NCI-H2029 (cell line): ENCODE data around the gene ZC3H18.

Source experiments
- DNase-seq: peaks from one replicate; lab custom pipeline; 2025; lab: John Stamatoyannopoulos, UW

Gene ZC3H18

DNA sequence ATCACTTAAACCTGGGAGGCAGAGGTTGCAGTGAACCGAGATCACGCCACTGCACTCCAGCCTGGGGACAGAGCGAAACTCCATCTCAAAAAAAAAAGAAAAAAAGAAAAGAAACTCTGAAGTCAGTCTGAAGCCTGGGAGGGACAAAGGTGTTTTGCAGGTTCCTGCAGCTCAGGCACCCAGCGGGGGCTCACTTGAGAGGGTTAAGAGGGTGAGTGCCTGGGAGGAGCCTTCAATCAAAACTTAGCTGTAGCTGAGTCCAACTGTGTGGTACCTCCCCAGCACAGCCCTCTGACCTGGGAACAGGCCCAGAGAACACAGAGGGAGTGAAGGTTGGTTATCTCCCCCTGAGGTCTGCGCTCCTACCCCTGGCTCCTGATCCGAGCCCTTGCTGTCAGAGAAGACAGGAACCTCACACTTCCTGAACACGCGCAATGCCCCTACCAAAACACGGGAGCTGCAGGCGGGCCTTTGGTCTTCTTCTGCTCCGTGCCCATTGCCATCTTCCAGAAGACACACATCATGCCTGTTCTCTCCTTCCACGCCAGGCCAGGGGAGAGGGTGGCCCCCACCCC lies 20.4 kb upstream of the ZC3H18 start:
- DNase-seq: no peak

DNA sequence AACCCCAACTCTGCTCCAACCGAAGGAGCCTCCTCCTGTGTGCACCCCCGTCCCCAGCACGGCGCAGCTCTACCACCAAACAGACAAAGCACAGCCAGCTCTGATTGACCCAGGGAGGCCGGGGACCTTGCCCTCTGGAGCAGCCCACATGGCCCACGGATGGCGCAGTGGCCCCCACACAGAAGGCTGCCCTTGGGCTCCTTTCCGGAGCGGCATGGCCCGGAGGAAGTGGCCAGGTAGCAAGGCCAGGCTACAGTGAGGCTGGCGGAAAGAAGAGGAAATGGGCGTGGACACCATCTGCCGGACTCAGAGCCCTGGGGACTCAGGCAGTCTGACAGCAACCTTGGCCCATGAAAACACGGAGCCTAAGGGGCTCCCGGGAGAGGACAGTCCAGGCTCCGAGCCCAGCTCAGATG lies 19.9 kb upstream of the ZC3H18 start:
- DNase-seq: no peak

DNA sequence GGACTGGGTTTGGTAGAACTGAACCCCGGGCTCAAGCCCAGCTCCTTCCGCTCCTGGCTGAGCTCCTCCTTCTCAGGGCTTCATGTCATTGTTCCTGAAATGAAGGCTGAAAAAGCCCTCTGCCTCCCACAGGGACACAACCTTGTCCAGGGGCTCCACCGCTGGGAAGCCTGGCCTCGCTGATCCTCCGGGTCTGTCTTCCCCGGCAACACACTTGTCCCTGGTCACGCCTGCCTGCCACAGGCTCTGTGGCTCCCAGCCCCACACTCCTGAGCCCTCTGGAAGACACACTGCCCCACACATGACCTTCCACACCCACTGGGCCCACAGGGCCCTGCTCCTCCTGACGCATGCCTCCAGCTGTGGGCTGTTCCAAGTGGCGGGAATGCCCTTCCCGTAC lies 18.0 kb upstream of the ZC3H18 start:
- no peak for DNase-seq

DNA sequence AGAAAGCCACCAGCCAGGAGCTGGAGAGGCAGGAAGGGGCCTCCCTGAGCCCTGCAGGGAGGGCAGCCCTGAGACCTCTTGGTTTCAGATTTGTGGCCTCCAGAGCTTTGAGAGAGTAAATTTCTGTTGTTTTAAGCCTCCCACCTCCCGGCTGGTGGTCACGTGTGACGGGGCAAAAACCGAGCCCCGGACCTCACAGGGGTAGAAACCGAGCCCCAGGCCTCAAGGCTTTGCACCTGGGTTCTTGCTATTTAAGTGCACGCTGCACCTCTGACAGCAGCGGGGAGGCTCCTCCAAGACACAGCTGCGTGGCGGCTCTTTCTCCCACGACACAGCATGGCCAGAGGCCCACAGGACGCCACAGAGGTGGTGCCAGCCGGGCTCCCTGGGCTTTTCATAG lies 17.4 kb upstream of the ZC3H18 start:
- DNase-seq: no peak

DNA sequence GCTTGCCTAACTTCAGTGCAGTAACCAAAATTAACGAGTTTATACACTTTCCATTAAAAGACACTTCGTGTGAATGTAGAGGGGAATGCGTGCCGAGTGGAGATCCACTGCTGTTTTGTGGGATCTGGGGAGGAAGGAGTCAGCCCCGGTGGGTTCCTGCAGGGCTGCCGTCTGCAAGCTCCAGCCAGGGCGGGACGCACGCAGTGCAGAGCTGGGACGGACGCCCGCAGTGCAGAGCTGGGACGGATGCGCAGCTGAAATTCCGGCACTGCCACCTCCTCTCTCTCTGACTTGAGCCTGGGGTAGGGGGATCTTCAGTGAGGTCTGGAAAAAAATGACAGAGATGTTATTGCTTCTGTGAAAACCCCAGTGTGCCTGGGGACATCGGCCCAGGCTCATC lies 16.5 kb upstream of the ZC3H18 start:
- no peak for DNase-seq

DNA sequence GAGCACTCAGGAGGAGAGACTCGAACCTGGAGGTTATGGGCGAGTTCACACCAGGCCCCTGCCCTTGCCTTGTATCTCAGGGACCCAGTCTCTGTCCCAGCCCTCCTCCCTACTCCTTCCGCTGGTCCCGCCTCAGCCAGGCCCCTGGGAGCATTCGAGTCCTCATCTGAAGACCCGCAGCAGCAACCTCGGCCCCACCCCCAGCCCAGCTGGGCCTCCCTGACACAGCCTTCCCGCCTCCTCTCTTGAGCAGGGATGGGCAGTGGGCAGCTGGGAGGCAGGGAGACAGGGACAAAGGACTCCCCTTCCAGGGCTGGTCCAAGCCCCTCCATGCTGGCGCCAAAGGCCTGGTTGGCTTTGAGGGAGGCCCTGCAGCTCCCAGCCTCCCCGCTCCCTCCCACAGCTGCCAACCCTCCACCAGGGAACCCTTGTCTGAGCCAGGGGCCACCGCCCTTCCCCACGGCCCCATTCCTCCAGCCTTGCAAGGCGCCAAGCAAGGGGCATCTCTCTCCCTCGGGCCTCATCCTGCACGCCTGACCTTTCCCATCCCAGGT lies 15.4 kb upstream of the ZC3H18 start:
- DNase-seq: no peak

DNA sequence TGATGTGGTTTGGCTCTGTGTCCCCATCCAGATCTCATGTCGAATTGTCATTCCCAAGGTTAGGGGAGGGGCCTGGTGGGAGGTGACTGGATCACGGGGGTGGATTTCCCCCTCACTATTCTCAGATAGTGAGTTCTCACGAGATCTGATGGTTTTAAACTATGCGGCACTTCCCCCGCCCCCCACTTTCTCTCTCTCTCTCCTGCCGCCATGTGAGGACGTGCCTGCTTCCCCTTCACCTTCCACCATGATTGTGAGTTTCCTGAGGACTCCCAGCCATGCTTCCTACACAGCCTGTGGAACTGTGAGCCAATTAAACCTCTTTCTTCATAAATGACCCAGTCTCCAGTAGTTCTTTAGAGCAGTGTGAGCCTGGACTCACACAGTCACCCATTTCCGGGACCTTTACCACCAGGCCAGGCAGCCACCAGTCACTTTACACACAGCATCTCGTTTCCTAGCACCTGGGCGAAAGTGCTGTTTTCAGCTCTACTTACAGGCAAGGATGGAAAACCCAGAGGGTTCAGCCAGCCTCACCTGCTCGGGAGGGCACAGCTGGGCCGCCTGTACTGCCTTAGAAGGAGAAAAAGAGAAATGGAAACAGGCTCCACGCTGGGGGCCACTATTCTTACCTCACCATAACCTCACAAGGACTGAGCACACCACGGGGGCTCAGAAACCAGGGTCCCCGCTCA lies 13.8 kb upstream of the ZC3H18 start:
- DNase-seq: no peak

DNA sequence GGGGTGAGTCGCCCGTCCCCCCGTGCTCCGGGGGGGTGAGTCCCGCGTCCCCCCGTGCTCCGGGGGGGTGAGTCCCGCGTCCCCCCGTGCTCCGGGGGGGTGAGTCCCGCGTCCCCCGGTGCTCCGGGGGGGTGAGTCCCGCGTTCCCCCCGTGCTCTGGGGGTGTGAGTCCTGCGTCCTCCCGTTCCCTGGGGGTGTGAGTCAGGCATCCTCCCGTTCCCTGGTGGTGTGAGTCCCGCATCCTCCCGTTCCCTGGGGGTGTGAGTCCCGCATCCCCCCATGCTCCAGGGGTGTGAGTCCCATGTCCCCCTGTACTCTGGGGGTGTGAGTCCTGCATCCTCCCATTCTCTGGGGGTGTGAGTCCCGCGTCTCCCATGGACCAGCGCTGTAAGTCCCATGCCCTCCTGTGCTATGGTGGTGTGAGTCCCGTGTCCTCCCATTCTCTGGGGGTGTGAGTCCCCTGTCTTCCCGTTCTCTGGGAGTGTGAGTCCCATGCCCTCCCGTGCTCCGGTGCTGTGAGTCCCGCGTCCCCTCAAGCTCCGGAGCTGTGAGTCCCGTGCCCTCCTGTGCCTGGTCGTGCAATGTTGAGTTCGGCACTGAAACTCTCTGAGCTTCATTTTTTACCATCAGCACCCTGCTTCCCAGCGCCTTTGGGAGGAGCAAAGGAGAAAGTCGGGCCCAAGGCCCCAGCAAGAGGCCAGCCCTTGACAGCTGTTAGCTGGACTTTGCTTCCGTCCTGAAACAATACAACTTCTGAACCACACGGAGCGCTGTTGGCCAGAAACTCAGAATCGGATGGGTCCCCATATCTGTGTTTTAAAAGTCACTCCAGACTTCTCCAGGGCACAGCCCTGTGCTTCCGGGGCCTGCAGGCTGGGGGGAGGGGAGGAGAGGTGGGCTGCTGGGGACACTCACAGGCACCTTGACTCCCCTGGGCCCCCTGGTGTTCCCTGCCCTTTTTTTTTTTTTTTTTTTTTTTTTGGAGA lies 11.5 kb upstream of the ZC3H18 start:
- DNase-seq: peak; percentile 27

DNA sequence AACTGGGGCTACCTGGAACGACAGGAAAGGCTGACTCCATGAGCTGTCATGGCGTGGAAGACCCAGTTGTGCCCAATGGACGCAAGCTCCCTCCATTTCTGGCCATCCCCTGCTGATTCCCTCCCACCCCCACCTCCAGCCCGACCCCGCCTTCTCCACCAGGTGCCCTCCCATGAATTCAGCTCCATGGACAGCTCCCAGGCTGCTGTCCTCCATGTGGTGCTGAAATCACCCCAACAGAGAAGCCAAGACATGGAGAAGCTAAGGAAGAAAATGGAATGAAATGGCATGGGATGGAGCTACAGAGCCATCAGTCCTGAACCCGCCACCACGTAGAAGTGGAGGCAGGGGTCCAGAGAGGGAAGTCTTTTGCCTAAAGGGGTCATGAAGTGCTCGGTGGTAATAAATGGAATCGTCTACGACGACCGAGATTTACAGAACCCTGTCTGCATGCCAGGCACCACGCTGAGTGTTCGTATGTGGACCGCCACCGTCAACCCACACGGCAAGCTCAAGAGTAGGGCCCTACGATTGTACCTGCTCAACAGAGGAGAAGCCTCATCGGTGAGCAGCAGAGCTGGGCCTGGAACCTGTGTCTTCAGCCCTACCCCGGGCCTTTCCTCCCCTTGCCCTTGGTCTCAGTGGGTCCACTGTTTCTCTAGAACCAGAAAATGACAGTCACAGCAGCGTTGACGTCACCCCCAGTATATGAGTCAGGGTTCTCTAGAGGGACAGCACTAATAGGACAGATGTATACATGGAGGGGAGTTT lies 9.3 kb upstream of the ZC3H18 start:
- DNase-seq: no peak

DNA sequence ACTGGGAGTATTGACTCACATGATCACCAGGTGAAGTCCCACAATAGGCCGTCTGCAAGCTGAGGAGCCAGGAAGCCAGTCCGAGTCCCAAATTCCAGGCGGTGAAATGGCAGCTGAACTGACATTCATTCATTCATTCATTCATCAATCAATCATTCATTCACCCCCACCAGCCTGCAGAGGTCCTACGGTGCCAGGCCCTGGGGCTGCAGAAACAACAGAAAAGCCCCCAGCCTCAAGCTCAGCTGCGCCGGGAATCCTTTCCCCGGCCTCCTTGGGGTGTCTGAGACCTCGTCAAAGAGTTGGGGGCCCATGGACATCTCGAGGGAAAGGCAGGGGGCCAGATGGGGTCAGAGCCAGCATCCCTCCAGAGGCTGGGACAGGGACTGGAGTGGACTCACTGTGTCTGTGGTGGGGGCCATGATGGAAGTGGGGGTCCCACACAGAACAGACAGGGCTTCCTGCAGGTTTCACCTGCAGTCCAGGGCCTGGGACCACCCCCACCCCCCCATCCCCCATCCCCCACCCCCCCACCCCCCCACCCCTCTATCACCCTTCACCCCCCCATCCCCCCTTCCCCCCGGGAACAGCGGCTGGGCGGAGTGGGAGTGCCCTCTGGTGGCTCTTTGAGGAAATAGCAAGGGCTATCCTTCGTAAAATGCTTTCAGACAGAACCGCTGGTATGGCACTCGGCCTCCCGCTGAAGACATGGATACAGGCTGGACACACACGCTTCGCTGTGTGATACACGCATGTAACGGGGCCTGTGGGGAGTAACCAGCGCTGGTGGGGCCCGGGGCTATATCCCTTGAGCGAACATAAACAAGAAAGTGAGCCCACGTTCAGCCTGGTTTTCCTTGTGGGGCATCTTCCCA lies 8.5 kb upstream of the ZC3H18 start:
- no peak for DNase-seq

DNA sequence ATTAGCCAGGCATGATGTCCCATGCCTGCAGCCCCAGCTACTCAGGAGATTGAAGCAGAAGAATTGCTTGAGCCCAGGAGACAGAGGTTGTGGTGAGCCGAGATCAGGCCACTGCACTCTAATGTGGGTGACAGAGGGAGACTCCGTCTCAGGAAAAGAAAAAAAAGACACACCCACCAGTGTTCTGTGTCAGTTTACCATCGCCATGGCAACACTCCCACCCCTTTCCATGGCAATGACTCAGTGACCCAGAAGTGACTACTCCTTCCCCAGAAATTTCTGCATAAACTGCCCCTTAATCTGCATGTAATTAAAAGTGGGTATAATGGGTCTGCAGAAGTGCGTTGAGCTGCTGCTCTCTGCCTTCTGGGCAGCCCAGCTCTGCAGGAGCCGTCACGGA lies 4.0 kb upstream of the ZC3H18 start:
- no peak for DNase-seq

DNA sequence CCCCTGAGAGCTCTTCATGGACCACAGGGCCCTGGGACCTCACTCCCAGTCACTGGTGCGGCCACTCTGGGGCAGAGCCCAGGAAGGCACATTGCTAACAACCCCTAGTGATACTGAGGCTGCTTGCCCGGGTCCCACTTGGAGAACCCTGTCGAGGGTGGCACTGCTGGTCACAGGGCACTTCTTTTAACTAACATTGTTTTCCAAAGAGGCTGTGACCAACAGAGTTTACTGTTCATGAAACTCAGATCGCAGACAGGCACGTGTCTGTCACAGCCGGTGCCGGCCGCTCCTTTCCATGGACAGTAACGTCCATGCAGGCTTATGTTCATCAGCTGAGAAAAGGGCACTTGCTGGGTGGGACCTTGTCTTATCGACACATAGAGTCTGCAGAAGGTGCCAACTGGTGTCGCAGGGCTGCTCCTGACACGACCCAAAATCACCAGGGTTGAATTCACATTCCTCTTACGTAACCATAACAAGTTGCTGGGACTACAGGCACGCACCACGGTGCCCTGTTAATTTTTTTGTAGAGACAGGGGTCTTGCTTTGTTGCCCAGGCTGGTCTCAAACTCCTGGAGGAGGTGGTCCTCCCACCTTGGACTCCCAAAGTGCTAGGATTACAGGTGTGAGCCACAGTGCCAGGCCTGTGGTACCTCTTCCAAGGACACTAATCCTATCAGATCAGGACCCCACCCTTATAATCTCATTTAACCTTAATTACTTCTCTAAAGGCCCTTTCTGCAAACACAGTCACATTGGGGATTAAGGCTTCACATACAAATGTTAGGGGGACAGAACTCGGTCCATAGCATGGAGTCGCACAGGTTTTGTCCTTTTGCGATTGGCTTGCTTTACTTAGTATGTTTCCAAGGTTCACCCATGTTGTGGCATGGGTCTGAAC lies 1.2 kb upstream of the ZC3H18 start:
- no peak for DNase-seq

DNA sequence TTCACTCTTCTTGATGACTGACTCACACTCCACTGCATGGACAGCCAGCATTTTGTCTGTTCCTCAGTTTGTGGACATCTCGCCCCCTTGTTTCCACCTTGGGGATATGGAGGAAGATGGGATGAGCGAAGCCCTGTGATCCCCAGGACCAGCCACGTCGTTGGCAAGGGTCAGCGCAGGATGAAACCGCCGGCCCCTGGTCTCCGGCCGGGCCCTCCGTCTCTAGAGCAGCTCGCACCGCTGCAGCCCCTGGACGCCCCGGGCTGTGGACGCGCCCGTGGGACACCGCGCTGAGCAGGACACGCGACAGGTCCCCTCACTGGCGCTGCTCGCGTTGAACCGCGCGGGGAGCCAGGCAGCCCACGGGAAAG lies 604 bp upstream of the ZC3H18 start:
- no peak for DNase-seq

DNA sequence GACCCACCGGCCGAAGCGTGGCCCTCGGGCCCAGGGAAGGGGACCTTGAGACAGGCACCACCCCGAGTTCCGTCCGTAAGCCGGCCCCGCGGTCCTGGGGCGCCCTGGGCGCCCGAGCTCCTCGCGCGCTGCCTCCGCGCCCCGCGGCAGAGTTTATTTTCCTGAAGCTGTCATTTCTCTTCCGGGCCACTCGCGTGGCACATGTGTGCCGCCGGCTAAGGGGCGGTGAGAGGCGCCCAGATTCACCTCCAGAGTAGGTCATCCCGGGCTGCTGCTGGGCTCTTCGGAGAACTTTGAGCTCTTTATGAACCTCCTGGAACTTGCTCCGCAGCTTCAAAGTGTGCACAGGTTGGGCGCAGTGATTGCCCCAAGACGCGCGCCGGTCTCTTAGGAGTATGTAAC lies 489 bp downstream of the ZC3H18 start:
- no peak for DNase-seq

DNA sequence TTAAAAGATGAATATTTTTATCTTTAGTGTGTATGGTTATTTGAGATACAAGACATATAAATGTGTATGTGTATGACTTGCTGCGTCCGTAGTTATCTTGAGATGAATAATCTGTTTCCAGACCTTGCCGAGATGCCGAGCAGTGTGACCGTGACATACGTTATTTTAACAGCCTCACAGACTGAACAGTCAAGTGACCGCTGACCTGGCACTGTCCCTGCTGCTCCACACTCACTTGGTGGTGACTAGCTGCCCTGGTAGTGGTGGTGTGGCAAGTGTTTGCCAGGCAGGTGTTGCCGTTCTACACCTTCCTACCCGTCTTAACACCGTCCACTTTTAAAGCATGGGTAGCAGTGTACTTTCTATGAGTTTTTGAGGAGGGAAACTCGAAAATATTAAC lies 5.0 kb downstream of the ZC3H18 start:
- no peak for DNase-seq

DNA sequence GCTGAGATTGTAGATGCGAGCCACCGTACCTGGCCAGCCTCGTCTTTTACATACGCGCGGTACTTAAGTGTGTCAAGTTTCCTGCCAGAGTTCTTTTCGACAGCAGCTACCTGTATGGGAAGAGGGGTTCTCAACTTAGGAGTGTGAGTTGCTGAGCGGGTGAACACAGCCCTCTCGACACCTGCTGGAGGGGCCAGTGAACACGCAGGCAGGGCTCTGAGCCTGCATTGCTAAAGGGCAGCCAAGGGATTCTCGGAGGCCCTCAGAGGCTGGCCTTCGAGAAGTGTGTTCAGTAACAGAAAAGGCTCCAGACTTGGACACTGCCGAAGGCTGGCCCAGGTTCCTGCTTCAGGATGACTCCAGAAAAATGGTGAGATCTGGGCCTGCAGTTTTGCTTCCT lies 6.1 kb downstream of the ZC3H18 start:
- DNase-seq: no peak

DNA sequence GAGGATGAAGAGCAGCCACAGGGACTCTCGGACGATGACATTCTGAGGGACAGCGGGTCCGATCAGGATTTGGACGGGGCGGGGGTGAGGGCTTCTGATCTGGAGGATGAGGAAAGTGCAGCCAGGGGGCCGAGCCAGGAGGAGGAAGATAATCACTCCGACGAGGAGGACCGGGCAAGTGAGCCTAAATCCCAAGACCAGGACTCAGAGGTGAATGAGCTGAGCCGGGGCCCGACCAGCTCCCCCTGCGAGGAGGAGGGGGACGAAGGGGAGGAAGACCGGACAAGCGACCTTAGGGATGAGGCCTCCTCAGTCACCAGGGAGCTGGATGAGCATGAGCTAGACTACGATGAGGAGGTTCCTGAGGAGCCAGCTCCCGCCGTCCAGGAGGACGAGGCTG lies 7.0 kb downstream of the ZC3H18 start:
- no peak for DNase-seq

DNA sequence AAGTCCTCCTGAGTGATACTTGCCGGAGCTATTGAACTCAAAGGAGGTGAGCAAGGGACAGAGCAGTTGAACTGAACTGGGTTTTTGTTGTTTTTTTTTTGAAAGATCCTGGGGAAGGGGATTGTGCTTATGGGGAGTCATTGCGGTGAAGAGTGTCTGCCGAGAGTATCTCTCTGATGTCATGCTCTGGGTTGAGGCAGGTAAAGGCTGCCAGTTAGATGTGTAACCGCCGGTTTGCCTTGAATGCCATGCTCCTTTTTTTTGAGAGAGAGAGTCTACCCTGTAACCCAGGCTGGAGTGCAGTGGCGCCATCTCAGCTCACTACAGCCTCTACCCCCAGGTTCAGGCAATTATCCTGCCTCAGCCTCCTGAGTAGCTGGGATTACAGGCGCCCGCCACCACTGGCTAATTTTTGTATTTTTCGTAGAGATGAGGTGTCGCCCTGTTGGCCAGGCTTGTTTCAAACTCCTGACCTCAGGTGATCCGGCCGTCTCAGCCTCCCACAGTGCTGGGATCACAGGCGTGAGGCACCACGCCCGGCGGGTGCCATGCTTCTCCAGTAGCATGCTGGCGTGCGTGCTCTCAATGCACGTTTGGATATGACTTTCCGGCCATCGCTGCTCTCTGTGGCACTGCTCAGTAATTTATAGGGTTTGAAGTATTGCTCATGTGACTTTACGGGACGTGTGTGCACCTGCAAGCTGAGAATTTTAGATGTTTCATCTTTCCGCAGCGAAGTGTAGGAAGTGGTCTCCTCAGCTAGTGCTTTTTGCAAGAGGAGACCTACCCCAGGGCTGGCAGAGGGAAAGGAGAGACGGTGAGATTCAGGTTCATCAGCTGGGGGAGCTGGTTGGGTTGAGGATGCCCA lies 8.5 kb downstream of the ZC3H18 start:
- DNase-seq: no peak

DNA sequence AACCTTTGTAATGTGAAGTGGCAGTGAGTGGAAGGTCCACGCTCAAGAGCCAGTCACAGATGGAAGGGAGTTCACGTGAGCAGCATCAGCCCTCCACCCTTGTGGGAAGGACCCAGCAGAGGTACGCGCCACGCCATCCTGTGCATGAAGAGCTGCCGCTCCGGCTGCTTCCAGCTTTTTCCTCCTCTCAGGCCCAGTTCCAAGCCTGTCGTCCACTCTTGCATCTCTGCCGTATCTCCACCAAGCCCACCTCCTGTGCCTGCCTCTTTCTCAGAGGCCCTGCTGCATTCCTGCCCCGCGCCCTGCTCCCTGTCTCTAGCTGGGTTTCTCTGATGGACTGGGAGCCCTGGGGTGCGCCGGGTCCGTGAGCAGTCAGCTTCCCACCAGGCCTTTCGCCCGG lies 10.2 kb downstream of the ZC3H18 start:
- DNase-seq: no peak
